Vagina (tissue), 2 donors: Measurements from ENCODE around the gene MCCC1. TPM values are rescaled to one million over a fixed set of nuclear protein-coding genes. Genes with fewer than 3 reads are reported as not detected.
"Not testable (repeated sequence)": the region's sequence is repeated elsewhere in the genome, so short reads cannot be mapped to it uniquely, and the experiment has no call there.

Experiments used
- DNase-seq, 2 donors: peaks; one replicate each; pipeline ENCODE4 v3.0.0-alpha.2; 2017; ENCODE audit errors: extremely low spot score in 2 of 2
- H3K27ac ChIP-seq: fragments of 200-600 bp; sonication (generic); one replicate; pipeline ENCODE4 v1.5.1; 2019
- H3K27me3 ChIP-seq: fragments of 200-600 bp; sonication (generic); one replicate; pipeline ENCODE4 v1.5.1; 2019
- H3K36me3 ChIP-seq, 2 donors: fragments of 200-600 bp; sonication (generic); one replicate each; pipeline ENCODE4 v1.5.1; 2017 to 2019
- H3K4me1 ChIP-seq: fragments of 200-600 bp; sonication (generic); one replicate; pipeline ENCODE4 v1.5.1; 2019
- H3K4me3 ChIP-seq, 2 donors: fragments of 200-600 bp; sonication (generic); 1 replicate in 1 of 2; 2 replicates in 1 of 2; pipeline ENCODE4 v1.5.1; 2016 to 2019
- H3K9me3 ChIP-seq: fragments of 200-600 bp; sonication (generic); one replicate; pipeline ENCODE4 v1.5.1; 2019
- POLR2A ChIP-seq, 2 donors: fragments of 450-650 bp; IDR thresholded peaks; one replicate each; pipeline ENCODE4 v1.6.1; 2017; ENCODE audit warnings: antibody characterized with exemption in 2 of 2, mild to moderate bottlenecking in 2 of 2, moderate library complexity in 2 of 2
- POLR2AphosphoS5 ChIP-seq, 2 donors: sonication (generic); formaldehyde crosslinking; IDR thresholded peaks; one replicate each; pipeline ENCODE4 v1.9.0; 2017; ENCODE audit warnings: antibody characterized with exemption in 2 of 2, mild to moderate bottlenecking in 2 of 2, low read depth in 1 of 2; ENCODE audit not compliant: insufficient read depth in 1 of 2
- intact Hi-C: fragments of 100-400 bp; cut with DNase I; formaldehyde crosslinking; loops from one replicate; pipeline ENCODE4 v1.15.1; 2023
- total RNA-seq: library from RNA; depleted of rRNA; stranded (reverse); fragments of >200 nt; gene quantifications from one replicate; pipeline ENCODE4 v1.2.3, GENCODE V29; 2016
- TF ChIP-seq, protein P1 (sequence below), 3 experiments: fragments of 450-650 bp in 2 of 3; fragments of 200-600 bp in 1 of 3; sonication (generic) in 1 of 3; IDR thresholded peaks; one replicate each; pipeline ENCODE4 v1.5.1; 2017 to 2019; ENCODE audit warnings: antibody characterized with exemption in 3 of 3, mild to moderate bottlenecking in 2 of 3, moderate library complexity in 2 of 3

The MCCC1 gene
- total RNA-seq, 1 donor from 2014 or later, result 47.4 TPM

DNA sequence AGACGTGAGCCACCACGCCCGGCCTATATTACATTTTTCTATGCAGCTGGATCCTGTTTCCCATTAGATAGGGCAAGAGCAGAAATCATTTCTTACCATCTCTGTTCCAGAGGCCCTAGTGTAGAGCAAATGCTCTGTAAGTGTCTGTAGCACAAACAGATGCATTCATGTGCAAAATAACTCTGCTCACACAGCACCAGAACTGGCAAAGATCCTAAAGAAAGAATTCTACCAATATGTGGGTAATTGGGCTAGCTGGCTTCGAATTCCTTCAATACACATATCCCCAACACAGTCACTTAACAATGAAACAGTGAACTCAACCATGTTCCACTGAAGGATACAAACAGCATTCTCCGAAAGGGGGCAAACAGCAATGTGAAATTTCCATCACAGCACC, 86.2 kb downstream of the MCCC1 start:
- TF ChIP-seq POLR2AphosphoS5 (IDR thresholded peaks at IDR 0.05; ENCODE audit: insufficient read depth in 1 of 2, low read depth in 1 of 2), result no peak
- no peak for TF ChIP-seq POLR2A (IDR thresholded peaks at IDR 0.05)
- TF ChIP-seq, protein P1, sequence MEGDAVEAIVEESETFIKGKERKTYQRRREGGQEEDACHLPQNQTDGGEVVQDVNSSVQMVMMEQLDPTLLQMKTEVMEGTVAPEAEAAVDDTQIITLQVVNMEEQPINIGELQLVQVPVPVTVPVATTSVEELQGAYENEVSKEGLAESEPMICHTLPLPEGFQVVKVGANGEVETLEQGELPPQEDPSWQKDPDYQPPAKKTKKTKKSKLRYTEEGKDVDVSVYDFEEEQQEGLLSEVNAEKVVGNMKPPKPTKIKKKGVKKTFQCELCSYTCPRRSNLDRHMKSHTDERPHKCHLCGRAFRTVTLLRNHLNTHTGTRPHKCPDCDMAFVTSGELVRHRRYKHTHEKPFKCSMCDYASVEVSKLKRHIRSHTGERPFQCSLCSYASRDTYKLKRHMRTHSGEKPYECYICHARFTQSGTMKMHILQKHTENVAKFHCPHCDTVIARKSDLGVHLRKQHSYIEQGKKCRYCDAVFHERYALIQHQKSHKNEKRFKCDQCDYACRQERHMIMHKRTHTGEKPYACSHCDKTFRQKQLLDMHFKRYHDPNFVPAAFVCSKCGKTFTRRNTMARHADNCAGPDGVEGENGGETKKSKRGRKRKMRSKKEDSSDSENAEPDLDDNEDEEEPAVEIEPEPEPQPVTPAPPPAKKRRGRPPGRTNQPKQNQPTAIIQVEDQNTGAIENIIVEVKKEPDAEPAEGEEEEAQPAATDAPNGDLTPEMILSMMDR (IDR thresholded peaks at IDR 0.05), result no peak
- Histone ChIP-seq H3K27me3 (no peaks in the 10 kb centered on the region), H3K4me1 (no peaks in the 10 kb centered on the region), H3K4me3 (no peak overlapping the region), H3K9me3 (no peaks in the 10 kb centered on the region), H3K36me3 (peaks cover 3 to 19% of the 10 kb centered on the region in 2 donors), H3K27ac (no peak overlapping the region)
- DNase-seq, result no peak
- intact Hi-C loops, result no loop called here

DNA sequence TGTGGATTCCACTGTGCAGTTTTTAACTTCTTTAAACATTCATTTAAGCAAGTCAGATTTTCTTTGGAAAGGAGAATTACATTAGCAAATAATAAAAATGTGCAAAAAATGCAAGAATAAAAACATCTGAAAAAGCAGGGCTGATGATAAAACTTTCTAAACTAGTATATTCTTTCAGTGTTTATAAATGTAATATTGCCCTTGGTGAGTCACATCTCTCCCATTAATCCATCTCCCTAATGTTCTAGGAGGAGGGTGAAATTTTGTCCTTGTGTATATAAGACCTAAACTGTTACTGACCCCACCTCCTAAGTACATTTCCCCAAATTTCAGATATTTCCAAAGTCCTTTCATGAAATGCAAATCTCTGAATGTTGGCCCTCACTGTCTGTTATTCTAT, 90.5 kb downstream of the MCCC1 start:
- Histone ChIP-seq H3K27me3 (no peaks in the 10 kb centered on the region), H3K4me3 (no peak overlapping the region), H3K36me3 (peaks cover 0 to 3% of the 10 kb centered on the region in 2 donors), H3K4me1 (no peaks in the 10 kb centered on the region), H3K27ac (no peak overlapping the region), H3K9me3 (no peaks in the 10 kb centered on the region)
- DNase-seq, result no peak
- intact Hi-C loops, result no loop called here
- TF ChIP-seq, protein P1 (IDR thresholded peaks at IDR 0.05), result no peak
- TF ChIP-seq POLR2AphosphoS5 (IDR thresholded peaks at IDR 0.05; ENCODE audit: insufficient read depth in 1 of 2, low read depth in 1 of 2) (no peak), POLR2A (IDR thresholded peaks at IDR 0.05) (no peak)

DNA sequence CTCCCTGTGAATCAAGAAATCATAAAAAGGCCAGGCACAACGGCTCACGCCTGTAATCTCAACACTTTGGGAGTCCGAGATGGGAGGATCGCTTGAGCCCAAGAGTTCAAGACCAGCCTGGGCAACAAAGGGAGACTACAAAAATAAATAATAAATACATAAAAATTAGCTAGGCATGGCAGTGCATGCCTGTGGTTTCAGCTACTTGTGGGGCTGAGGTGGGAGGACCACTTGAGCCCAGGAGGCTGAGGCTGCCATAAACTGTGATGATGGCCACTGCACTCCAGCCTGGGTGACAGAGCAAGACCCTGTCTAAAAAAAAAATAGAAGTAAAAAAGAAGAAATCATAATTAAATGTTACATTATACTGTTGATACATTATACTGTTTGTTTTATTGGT, 91.0 kb downstream of the MCCC1 start:
- DNase-seq, result no peak
- Histone ChIP-seq H3K4me1 (no peaks in the 10 kb centered on the region), H3K27me3 (no peaks in the 10 kb centered on the region), H3K36me3 (peaks cover 0 to 3% of the 10 kb centered on the region in 2 donors), H3K27ac (no peak overlapping the region), H3K4me3 (no peak overlapping the region), H3K9me3 (no peaks in the 10 kb centered on the region)
- intact Hi-C loops, result no loop called here
- no peak for TF ChIP-seq POLR2A (IDR thresholded peaks at IDR 0.05)
- TF ChIP-seq, protein P1 (IDR thresholded peaks at IDR 0.05), result no peak
- no peak for TF ChIP-seq POLR2AphosphoS5 (IDR thresholded peaks at IDR 0.05; ENCODE audit: insufficient read depth in 1 of 2, low read depth in 1 of 2)

DNA sequence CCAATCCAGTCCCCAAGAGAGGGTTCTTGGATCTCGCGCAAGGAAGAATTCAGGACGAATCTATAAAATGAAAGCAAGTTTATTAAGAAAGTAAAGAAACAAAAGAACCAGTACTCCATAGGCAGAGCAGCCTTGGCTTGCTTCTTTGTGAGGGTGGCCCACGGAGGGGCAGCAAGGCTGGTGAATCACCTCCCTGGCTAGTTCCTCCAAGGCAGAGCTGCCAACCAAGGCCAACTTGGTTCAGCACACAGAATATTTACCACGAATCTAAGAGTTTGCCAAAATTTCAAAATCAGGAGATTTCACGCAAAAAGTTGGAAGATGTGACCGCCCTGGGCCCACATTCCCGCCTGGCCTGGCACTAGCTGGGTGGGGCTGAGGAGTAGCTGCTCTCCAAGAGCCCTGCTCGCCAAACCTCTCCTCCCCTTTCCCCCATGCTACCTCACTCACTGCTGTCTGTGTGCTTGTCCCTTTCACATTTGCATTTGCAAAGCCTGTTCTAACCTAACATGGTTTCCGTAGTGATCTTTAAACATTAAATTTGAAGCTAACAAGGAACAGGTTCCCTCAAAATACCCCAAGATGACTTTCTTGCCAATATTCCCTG, 92.8 kb downstream of the MCCC1 start:
- TF ChIP-seq, protein P1 (IDR thresholded peaks at IDR 0.05), result no peak
- TF ChIP-seq POLR2AphosphoS5 (IDR thresholded peaks at IDR 0.05; ENCODE audit: insufficient read depth in 1 of 2, low read depth in 1 of 2), result no peak
- no peak for TF ChIP-seq POLR2A (IDR thresholded peaks at IDR 0.05)
- Histone ChIP-seq H3K27ac (no peak overlapping the region), H3K27me3 (no peaks in the 10 kb centered on the region), H3K9me3 (no peaks in the 10 kb centered on the region), H3K4me1 (no peaks in the 10 kb centered on the region), H3K36me3 (peaks cover 0 to 3% of the 10 kb centered on the region in 2 donors), H3K4me3 (no peak overlapping the region)
- no peak for DNase-seq
- intact Hi-C loops, result no loop called here

DNA sequence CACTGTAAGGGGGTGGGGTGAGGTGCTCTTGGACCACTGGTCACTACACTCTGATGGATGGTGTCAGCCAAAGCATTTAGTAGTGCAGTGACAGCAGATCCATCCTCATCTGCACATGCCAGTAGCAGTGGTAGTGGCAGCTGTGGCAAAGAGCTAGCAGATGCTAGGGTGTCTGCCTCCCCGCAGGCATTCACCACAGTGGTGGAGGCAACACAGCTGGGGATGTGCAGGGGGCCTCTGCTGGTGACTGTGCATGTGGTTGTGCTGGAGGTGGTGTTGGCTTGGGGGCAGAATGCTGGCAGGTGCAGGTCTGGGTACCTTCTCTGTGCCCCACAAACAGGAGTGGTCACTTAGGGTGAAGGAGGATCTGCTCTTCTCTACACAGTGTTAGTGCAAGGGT, 99.5 kb downstream of the MCCC1 start:
- Histone ChIP-seq H3K27ac (no peak overlapping the region), H3K36me3 (no peaks in the 10 kb centered on the region), H3K4me1 (no peaks in the 10 kb centered on the region), H3K4me3 (no peak overlapping the region), H3K9me3 (no peaks in the 10 kb centered on the region), H3K27me3 (no peaks in the 10 kb centered on the region)
- intact Hi-C loops, result no loop called here
- TF ChIP-seq POLR2A (IDR thresholded peaks at IDR 0.05) (no peak), POLR2AphosphoS5 (IDR thresholded peaks at IDR 0.05; ENCODE audit: insufficient read depth in 1 of 2, low read depth in 1 of 2) (no peak)
- TF ChIP-seq, protein P1 (IDR thresholded peaks at IDR 0.05), result no peak
- no peak for DNase-seq

DNA sequence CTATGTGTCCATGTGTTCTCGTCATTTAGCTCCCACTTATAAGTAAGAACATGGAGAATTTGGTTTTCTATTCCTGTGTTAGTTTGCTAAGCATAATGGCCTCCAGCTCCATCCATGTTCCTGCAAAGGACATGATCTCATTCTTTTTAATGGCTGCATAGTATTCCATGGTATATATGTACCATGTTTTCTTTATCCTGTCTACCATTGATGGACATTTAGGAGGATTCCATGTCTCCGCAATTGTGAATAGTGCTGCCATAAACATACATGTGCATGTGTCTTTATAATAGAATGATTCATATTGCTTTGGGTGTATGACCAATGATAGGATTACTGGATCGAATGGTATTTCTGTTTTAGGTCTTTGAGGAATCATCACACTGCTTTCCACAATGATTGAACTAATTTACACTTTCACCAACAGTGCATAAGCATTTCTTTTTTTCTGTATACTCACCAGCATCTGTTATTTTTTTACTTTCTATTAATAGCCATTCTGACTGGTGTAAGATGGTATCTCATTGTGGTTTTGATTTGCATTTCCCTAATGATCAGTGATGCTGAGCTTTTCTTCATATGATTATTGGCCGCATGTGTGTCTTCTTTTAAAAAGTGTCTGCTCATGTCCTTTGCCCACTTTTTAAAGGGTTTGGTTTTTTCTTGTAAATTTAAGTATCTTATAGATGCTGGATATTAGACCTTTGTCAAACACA, 105.7 kb downstream of the MCCC1 start:
- H3K36me3 ChIP-seq, H3K4me1 ChIP-seq, DNase-seq, intact Hi-C loops, H3K9me3 ChIP-seq, H3K4me3 ChIP-seq, H3K27me3 ChIP-seq, H3K27ac ChIP-seq: not testable (repeated sequence)
